Loucy (cell line): ENCODE results near the gene LRRTM4.

Experiments
- H2AFZ ChIP-seq: fragments of 200-600 bp; sonication (generic); 2 replicates; pipeline ENCODE4 v1.6.0; 2016; ENCODE audit warnings: antibody characterized with exemption, mild to moderate bottlenecking, low read length, moderate library complexity
- H3F3A ChIP-seq: fragments of 200-600 bp; 2 replicates; pipeline ENCODE4 v1.6.0; 2016; ENCODE audit warnings: antibody characterized with exemption, low read depth, mild to moderate bottlenecking
- H3K27me3 ChIP-seq: fragments of 200-600 bp; sonication (generic); 2 replicates; pipeline ENCODE4 v1.6.1; 2014; ENCODE audit warnings: low read length, mild to moderate bottlenecking; ENCODE audit not compliant: insufficient read depth, poor library complexity, severe bottlenecking
- H3K36me3 ChIP-seq: fragments of 200-600 bp; sonication (generic); 2 replicates; pipeline ENCODE4 v1.6.1; 2016; ENCODE audit warnings: low read length; ENCODE audit not compliant: insufficient read depth
- H3K4me1 ChIP-seq: fragments of 200-600 bp; sonication (generic); 2 replicates; pipeline ENCODE4 v1.5.1; 2014; ENCODE audit warnings: low read length, mild to moderate bottlenecking; ENCODE audit not compliant: insufficient read depth, poor library complexity, severe bottlenecking
- H3K4me2 ChIP-seq: fragments of 200-600 bp; sonication (generic); 2 replicates; pipeline ENCODE4 v1.6.0; 2014; ENCODE audit warnings: antibody characterized with exemption, low read length, low read depth, mild to moderate bottlenecking; ENCODE audit not compliant: poor library complexity, severe bottlenecking
- H3K4me3 ChIP-seq: fragments of 200-600 bp; sonication (generic); 2 replicates; pipeline ENCODE4 v1.5.1; 2014; ENCODE audit warnings: low read length, mild to moderate bottlenecking, mixed read lengths; ENCODE audit not compliant: poor library complexity, severe bottlenecking
- H3K79me2 ChIP-seq: fragments of 200-600 bp; sonication (generic); 2 replicates; pipeline ENCODE4 v1.6.1; 2014; ENCODE audit warnings: low read length; ENCODE audit not compliant: insufficient read depth
- H3K9ac ChIP-seq: fragments of 200-600 bp; sonication (generic); 2 replicates; pipeline ENCODE4 v1.6.0; 2014; ENCODE audit warnings: mild to moderate bottlenecking, low read depth, low read length, moderate library complexity; ENCODE audit not compliant: poor library complexity, severe bottlenecking
- H3K9me2 ChIP-seq: fragments of 200-600 bp; sonication (generic); replicated peaks from 2 replicates; pipeline ENCODE4 v1.6.1; 2016; ENCODE audit warnings: low read depth, low read length, mixed read lengths
- H3K9me3 ChIP-seq: fragments of 200-600 bp; sonication (generic); 2 replicates; pipeline ENCODE4 v1.6.1; 2014; ENCODE audit warnings: mild to moderate bottlenecking, antibody characterized with exemption, low read length, low read depth; ENCODE audit not compliant: insufficient read depth
- H4K20me1 ChIP-seq: fragments of 200-600 bp; sonication (generic); 2 replicates; pipeline ENCODE4 v1.6.0; 2014; ENCODE audit warnings: antibody characterized with exemption, low read length, mild to moderate bottlenecking; ENCODE audit not compliant: insufficient read depth, poor library complexity, severe bottlenecking
- CTCF ChIP-seq: fragments of 200-600 bp; sonication (generic); conservative IDR thresholded peaks from 2 replicates; pipeline ENCODE4 v1.5.1; 2014; ENCODE audit warnings: mild to moderate bottlenecking, antibody characterized with exemption, low read length
- EZH2phosphoT487 ChIP-seq: fragments of 200-600 bp; IDR thresholded peaks from 2 replicates; pipeline ENCODE4 v1.6.1; 2018; ENCODE audit warnings: antibody characterized with exemption, mild to moderate bottlenecking, moderate library complexity, borderline replicate concordance

The LRRTM4 gene

GRCh38 chr2:77520641-77521547 is 1.3 kb downstream of the LRRTM4 start:
- no peaks in the 10 kb centered on the region for H3K27me3 ChIP-seq
- H3K4me1 ChIP-seq, result no peaks in the 10 kb centered on the region
- no peak overlapping the region for H3K9ac ChIP-seq
- no peaks in the 10 kb centered on the region for H3K9me2 ChIP-seq
- no peaks in the 10 kb centered on the region for H4K20me1 ChIP-seq
- no peaks in the 10 kb centered on the region for H3K79me2 ChIP-seq
- no peaks in the 10 kb centered on the region for H3K9me3 ChIP-seq
- no peaks in the 10 kb centered on the region for H3F3A ChIP-seq
- H3K4me2 ChIP-seq, result no peak overlapping the region
- TF ChIP-seq EZH2phosphoT487 (no peak), CTCF (no peak)
- H3K36me3 ChIP-seq, result no peaks in the 10 kb centered on the region
- H3K4me3 ChIP-seq, result no peak overlapping the region
- H2AFZ ChIP-seq, result no peak overlapping the region

GRCh38 chr2:77519888-77520506 is 2.2 kb downstream of the LRRTM4 start:
- Histone ChIP-seq H3K79me2 (no peaks in the 10 kb centered on the region), H3K27me3 (no peaks in the 10 kb centered on the region), H2AFZ (no peak overlapping the region), H3K36me3 (no peaks in the 10 kb centered on the region), H3K9me3 (no peaks in the 10 kb centered on the region), H3K4me2 (no peak overlapping the region), H3K9ac (no peak overlapping the region), H3K9me2 (no peaks in the 10 kb centered on the region), H3K4me3 (no peak overlapping the region), H3K4me1 (no peaks in the 10 kb centered on the region), H4K20me1 (no peaks in the 10 kb centered on the region), H3F3A (no peaks in the 10 kb centered on the region)
- TF ChIP-seq EZH2phosphoT487, result no peak
- TF ChIP-seq CTCF, result no peak

GRCh38 chr2:77519164-77519887 is 2.9 kb downstream of the LRRTM4 start:
- H3K4me1 ChIP-seq, result no peaks in the 10 kb centered on the region
- no peak overlapping the region for H3K4me3 ChIP-seq
- H3K9me3 ChIP-seq, result no peaks in the 10 kb centered on the region
- no peaks in the 10 kb centered on the region for H3K36me3 ChIP-seq
- H3F3A ChIP-seq, result no peaks in the 10 kb centered on the region
- no peaks in the 10 kb centered on the region for H3K27me3 ChIP-seq
- H3K9ac ChIP-seq, result no peak overlapping the region
- TF ChIP-seq EZH2phosphoT487 (no peak), CTCF (no peak)
- no peaks in the 10 kb centered on the region for H4K20me1 ChIP-seq
- no peaks in the 10 kb centered on the region for H3K9me2 ChIP-seq
- H3K79me2 ChIP-seq, result no peaks in the 10 kb centered on the region
- no peak overlapping the region for H3K4me2 ChIP-seq
- no peak overlapping the region for H2AFZ ChIP-seq
